CMK (cell line): Measurements from ENCODE around the gene GRID2.

Experiments
- DNase-seq: peaks from one replicate; pipeline ENCODE4 v3.0.0-alpha.2; 2010; ENCODE audit warnings: low read depth

Gene GRID2

GRCh38 chr4:93414041-93414550 is 1110.3 kb downstream of the GRID2 start:
- no peak for DNase-seq

- no peak for DNase-seq
Measured at GRCh38 chr4:93416344-93417128, 1112.8 kb downstream of the GRID2 start.

- DNase-seq = no peak
Measured at GRCh38 chr4:93431371-93431770, 1127.6 kb downstream of the GRID2 start.

DNA sequence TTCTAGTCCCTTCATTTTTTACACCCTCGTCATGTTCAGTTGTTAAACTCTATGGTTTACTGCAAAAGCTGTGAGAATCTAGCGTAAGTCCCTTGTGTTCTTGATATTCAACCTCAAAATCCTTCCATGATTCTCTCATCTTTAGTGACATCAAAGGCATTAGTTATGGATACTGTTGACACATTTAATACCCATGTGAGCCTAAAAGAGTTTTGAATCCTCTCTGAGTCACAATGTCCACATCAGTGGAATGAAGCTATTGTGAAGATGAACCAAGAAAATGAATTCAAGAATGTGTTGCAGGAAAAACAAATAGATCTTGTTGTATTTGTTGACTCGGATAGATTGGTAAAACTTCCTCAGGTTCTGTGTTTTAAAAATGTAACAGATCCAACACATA is 1130.1 kb downstream of the GRID2 start:
- DNase-seq = no peak

- DNase-seq = no peak
Measured at GRCh38 chr4:93436000-93436626, 1132.3 kb downstream of the GRID2 start.

GRCh38 chr4:93437991-93438390 is 1134.2 kb downstream of the GRID2 start:
- DNase-seq = no peak

GRCh38 chr4:93444860-93445259 is 1141.1 kb downstream of the GRID2 start:
- DNase-seq = no peak

- DNase-seq = no peak
Measured at GRCh38 chr4:93446038-93446437, 1142.3 kb downstream of the GRID2 start.

- no peak for DNase-seq
Measured at GRCh38 chr4:93448691-93449293, 1145.0 kb downstream of the GRID2 start.

DNA sequence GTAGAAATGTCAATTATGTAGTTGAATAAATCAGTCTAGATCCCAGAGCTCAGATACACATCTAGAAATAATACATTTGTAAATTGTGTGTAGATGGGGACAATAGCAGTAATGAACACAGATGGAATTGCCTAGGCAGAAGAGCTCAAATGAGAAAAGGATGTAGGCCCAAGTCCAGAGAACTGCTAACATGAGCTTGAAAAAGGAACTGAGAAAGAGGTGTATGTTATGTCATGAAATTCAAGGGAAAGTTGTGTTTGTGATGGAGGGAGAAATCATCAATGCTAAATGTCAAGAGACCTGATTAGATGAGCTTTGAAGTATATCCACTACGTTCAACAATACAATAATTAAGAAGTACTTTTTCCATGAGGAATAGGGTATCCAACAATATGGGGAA is 1148.2 kb downstream of the GRID2 start:
- no peak for DNase-seq

GRCh38 chr4:93461541-93461940 is 1157.8 kb downstream of the GRID2 start:
- no peak for DNase-seq

DNA sequence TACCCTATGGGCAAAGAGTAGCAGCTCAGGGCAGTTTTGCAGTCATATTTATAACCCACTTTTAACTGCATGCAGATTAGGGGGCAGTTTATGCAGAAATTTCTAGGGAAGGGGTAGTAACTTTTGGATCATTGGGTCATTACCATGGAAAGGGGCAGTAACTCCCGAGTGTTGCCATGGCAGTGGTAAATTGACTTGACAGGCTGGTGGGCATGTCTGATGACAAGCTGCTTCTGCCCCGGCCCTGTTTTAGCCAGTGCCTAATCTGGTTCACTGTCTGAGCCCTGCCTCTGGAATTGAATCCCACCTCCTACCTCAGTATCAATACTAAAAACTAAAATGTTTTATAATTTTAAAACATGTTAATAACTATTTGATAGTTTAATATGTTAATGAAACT is 1162.7 kb downstream of the GRID2 start:
- no peak for DNase-seq

GRCh38 chr4:93467484-93468155 is 1163.9 kb downstream of the GRID2 start:
- no peak for DNase-seq

DNA sequence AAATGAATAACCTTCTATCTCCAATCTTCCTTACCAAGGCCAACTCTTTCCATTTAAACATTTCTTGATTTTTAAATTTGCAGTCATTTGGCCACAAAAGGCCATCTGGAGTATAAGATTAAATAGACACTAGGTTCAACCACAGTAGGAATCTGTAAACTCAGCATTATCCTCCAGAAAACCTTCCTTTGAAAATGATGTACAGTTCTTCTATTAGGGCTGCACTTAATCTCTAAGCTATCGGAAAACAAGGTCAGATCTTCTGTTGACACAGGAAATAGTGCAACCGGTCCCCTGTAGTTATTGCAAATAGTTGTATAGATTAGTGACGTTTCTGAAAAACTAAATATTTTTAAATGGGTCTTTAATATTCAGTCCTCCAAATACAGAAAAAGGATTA is 1165.8 kb downstream of the GRID2 start:
- DNase-seq = peak; percentile 26

- DNase-seq = no peak
Measured at GRCh38 chr4:93475730-93476129, 1172.0 kb downstream of the GRID2 start.

- no peak for DNase-seq
Measured at GRCh38 chr4:93478805-93479204, 1175.0 kb downstream of the GRID2 start.

DNA sequence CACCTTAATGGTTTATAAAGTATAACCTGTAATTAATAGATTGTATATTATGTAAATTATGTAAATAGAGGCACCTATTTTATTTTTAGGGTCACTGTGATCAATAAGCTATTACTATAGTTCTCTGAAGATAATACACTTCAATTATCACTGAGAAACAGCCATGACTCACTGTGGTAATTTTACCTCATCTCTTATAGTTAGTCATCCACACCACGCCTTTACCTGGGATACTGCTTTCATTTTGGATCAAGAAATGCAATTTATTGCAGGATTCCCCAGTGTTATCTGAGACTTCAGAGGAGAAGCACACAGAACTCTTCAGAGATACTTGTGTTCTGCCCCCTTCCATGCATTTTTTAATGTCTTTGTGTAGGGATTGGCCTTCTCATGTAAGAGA is 1176.7 kb downstream of the GRID2 start:
- no peak for DNase-seq

GRCh38 chr4:93495346-93495745 is 1191.6 kb downstream of the GRID2 start:
- no peak for DNase-seq

DNA sequence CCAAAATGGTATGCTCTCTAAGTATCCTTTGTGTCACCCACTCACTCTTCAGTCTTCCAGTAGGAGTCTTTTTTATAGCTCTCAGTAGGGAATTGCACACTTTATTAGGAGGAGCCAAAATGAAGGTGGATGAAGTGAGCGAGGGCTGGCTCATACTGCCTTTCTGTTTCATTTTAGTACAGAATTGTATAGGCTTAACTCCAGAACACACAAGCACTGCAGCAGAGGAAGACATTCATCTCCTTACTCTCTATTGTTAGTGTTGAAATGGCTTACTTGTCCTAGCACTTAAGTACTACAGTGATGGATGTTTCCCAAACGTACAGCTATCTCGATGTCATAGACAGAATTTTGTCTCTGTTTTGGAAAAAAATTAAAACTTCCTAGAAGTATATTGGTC is 1197.5 kb downstream of the GRID2 start:
- DNase-seq = no peak

- DNase-seq = no peak
Measured at GRCh38 chr4:93501946-93502345, 1198.2 kb downstream of the GRID2 start.

- no peak for DNase-seq
Measured at GRCh38 chr4:93502991-93503390, 1199.2 kb downstream of the GRID2 start.

DNA sequence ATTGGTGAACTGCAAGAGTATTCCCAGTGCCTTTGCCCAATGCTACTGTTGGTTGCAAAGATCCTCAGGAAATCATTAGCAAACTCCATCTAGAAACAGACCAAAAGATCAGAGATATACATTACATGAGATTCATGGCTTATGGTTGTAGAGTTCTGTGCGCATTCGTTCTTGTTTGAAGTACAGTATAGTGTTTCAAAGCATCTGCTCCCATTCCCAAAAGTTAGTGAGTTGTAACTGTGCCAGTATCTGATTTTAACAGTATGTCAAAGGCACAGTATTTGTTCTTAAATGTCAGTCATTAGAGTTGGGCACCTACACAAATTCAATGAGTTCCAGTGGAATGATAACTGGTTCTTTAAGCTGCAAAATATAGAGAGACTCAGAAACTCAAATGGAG is 1210.1 kb downstream of the GRID2 start:
- DNase-seq = no peak

GRCh38 chr4:93515208-93515607 is 1211.4 kb downstream of the GRID2 start:
- DNase-seq = no peak
